ENCODE results near the gene MSH5.
"Not testable (repeated sequence)": the region's sequence is repeated elsewhere in the genome, so short reads cannot be mapped to it uniquely, and the experiment has no call there.

The MSH5 gene

DNA sequence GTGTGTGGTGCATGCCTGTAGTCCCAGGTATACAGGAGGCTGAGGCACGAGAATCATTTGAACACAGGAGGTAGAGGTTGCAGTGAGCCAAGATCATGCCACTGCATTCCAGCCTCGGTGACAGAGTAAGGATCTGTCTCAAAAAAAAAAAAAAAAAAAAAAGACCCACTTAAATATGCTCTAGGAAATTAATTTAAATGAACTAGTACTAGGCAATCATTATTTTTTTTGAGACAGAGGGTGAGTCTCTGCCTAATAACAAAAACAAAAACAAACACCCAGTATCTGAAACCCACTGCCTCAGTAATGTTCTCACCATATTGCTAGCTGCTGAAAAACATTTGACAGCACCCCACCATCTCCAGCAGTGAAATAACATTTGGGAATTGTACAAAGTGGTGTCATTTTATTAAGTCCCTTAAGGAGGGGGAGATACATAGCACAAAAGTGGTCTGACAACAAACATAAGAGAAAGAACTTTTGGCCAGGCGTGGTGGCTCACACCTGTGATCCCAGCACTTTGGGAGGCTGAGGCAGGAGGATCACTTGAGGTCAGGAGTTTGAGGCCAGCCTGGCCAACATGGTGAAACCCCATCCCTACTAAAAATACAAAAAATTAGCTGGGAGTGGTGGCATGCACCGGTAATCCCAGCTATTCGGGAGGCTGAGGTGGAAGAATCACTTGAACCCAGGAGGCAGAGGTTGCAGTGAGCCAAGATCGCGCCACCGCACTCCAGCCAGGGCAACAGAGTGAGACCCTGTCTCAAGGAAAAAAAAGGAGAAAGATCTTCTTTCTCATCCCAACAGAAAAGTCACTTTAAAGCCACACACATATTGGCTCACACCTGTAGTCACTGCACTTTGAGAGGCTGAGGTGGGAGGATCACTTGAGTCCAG lies 61.5 kb downstream of the MSH5 start:
- not testable (repeated sequence) for DNase-seq (ENCODE audit: low read depth)

DNA sequence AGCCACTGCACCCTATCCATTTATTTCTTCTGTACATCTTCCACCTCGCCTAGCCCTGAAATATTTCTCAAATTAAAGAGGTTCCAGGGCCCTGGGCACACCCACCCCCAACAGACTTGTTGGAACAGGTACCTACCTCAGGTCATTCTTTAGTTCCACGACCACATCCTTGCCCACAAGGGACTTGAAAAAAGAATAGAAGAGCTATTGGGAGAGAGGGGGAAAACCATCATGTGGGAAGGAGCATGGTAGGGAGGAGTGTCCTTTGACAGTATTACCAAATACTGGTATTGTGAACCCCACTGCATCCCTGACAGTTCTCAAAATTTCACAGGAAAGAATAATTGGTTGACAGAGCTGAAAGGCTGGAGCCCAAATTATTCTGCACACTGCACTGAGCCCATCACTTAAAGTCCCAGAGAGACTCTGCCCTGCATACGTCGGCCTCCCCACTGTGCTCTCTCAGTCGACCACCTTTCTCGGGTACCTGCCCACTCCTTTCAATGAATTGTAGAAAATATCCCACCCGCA lies 66.2 kb downstream of the MSH5 start:
- no peak for DNase-seq (ENCODE audit: low read depth)

GRCh38 chr6:31806470-31807272 lies 66.9 kb downstream of the MSH5 start, which contains the start of gene LSM2:
Gene LSM2, minus strand, starts transcription at chr6:31806966. Its CDS starts 209 bp downstream, at chr6:31806757.
- DNase-seq (ENCODE audit: low read depth) = peak; percentile 95

DNA sequence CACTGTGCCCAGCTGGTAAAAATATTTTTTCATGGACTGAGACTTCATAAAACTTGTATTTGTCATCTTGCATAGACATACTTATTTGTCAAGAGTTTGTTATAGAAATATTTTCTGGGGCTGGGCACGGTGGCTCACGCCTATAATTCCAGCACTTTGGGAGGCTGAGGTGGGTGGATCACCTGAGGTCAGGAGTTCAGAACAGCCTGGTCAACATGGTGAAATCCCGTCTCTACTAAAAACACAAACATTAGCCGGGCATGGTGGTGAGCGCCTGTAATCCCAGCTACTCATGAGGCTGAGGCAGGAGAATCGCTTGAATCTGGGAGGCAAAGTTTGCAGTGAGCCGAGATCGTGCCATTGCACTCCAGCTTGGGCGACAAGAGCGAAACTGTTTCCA lies 68.8 kb downstream of the MSH5 start:
- not testable (repeated sequence) for DNase-seq (ENCODE audit: low read depth)

- no peak for DNase-seq (ENCODE audit: low read depth)
These were observed 71.8 kb downstream of the MSH5 start for GRCh38 chr6:31811645-31812044.

Data from amniotic epithelial cell (primary cell).